Measurements from ENCODE around the gene RASSF10. TPM values are rescaled to one million over a fixed set of nuclear protein-coding genes. Genes with fewer than 3 reads are reported as not detected.

RASSF10 gene
- 2.3 and 19.0 TPM in 2 replicates for total RNA-seq

GRCh38 chr11:13008625-13009475 lies at the start of gene RASSF10:
Gene RASSF10 (plus strand): TSS chr11:13009316. CDS start chr11:13009577, 261 bp downstream.

Data from mesangial cell (primary cell).